NCI-H1105 (cell line): ENCODE measurements around the gene SPOUT1.
"Not testable (repeated sequence)": the region's sequence is repeated elsewhere in the genome, so short reads cannot be mapped to it uniquely, and the experiment has no call there.

Experiments
- DNase-seq: peaks from one replicate; lab custom pipeline; 2025; lab: John Stamatoyannopoulos, UW

SPOUT1 gene, protein sequence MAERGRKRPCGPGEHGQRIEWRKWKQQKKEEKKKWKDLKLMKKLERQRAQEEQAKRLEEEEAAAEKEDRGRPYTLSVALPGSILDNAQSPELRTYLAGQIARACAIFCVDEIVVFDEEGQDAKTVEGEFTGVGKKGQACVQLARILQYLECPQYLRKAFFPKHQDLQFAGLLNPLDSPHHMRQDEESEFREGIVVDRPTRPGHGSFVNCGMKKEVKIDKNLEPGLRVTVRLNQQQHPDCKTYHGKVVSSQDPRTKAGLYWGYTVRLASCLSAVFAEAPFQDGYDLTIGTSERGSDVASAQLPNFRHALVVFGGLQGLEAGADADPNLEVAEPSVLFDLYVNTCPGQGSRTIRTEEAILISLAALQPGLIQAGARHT

GRCh38 chr9:128829477-128830251 is at the start of gene SPOUT1:
Gene SPOUT1 (minus strand): TSS chr9:128829794. CDS start chr9:128829780, 14 bp downstream.
- DNase-seq: peak; percentile 83

- no peak for DNase-seq
Measured at GRCh38 chr9:128877852-128878251, 48.3 kb upstream of the SPOUT1 start.

DNA sequence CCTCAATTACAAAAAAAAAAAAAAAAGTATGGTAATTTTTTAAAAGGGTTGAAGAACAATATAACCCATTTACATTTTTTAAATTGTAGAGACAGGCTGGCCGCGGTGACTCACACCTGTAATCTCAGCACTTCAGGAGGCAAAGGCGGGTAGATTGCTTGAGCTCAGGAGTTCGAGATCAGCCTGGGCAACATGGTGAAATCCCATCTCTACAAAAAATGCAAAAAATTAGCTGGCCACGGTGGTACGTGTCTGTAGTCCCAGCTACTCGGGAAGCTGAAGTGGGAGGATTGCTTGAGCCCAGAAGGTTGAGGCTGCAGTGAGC is 41.3 kb upstream of the SPOUT1 start:
- not testable (repeated sequence) for DNase-seq

- no peak for DNase-seq
Measured at GRCh38 chr9:128870128-128870940, 40.7 kb upstream of the SPOUT1 start.

DNA sequence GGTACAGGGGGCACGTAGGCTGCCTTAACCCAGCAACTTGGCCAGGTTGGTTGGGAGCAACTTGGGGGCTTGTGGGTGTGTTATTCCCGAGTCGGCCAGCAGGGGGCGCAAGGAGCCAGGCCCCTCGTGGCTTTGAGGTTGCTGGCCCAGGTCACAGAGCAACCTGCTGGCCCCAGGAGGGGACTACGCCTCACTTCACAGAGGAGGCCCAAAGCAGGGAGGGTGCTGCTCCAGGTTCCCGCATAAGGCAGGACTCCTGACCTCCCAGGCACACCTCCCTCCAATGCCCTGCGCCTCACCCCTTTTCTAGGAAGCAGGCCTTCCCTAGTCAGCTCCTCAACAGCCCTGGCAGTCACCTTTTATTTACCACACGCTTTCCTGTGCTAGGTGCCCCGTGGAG is 34.1 kb upstream of the SPOUT1 start:
- peak; percentile 36 for DNase-seq

DNA sequence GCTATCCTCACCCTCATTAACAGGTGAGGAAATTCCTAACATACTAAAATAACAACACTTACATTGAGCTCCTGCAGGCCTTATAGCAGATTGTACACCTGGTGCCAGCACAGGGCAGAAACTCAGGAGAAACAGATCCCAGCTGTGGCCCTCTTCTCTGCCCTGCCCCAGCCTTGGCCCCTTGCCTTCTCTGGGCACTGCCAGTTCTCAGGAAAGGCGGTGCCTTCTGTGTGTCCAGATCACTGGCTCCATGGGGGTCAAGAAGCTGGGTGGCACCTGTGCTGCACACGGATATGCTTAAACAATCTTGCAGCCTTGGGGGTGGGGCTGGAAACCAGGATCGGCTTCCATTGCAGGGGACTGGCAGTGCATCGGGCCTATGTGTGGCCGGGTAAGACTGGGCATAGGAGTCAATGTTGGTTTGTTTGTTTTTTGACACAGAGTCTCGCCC is 32.8 kb upstream of the SPOUT1 start:
- no peak for DNase-seq

DNA sequence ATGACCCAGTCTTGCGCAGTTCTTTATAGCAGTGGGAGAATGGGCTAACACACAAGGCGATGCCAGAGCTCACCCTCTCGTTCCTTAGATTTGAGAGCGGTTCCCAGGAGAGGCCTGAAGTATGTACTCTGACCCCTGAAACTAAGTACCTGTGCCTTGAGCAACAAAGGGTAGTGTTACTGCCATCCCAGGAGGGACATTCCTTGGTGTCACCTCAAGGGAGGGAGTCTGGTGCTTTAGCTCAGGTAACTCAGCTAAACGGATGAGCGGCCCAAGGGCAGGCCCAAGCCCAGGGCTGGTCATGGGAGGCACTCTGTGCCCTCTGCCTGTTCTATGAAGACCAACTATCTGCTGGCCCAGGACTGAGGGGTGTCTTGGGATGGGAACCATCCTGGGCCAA is 31.9 kb upstream of the SPOUT1 start:
- no peak for DNase-seq

DNA sequence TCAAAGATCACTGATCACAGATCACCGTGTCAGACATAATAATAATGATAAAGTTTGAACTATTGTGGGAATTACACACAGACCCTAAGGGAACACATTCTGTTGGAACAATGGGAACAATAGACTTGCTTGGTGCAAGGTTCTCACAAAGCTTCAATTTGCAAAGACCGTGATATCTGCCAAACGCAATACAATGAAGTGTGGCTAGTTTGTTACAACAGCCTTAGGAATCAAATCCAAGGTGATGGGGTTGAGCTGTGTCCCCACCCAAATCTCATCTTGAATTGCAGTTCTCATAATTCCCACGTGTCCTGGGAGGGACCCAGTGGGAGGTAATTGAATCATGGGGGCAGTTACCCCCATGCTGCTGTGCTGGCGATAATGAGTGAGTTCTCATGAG is 31.3 kb upstream of the SPOUT1 start:
- DNase-seq: no peak

- DNase-seq: not testable (repeated sequence)
Measured at GRCh38 chr9:128858476-128858875, 28.9 kb upstream of the SPOUT1 start.

DNA sequence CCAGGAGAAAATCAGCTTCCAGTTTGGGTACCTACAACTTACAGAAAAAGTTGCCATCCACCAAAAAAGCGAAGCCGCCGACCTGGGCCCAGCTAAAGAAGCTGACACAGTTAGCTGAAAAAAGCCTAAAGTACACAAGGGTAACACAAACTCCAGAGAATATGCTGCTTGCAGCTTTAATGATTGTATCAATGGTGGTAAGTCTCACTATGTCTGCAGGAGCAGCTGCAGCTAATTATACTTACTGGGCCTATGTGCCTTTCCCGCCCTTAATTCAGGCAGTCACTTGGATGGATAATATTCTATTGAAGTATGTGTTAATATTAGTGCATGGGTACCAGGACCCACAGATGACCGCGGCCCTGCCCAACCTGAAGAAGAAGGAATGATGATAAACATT is 24.9 kb upstream of the SPOUT1 start:
- DNase-seq: not testable (repeated sequence)

GRCh38 chr9:128852646-128853045 is 23.1 kb upstream of the SPOUT1 start:
- DNase-seq: not testable (repeated sequence)

DNA sequence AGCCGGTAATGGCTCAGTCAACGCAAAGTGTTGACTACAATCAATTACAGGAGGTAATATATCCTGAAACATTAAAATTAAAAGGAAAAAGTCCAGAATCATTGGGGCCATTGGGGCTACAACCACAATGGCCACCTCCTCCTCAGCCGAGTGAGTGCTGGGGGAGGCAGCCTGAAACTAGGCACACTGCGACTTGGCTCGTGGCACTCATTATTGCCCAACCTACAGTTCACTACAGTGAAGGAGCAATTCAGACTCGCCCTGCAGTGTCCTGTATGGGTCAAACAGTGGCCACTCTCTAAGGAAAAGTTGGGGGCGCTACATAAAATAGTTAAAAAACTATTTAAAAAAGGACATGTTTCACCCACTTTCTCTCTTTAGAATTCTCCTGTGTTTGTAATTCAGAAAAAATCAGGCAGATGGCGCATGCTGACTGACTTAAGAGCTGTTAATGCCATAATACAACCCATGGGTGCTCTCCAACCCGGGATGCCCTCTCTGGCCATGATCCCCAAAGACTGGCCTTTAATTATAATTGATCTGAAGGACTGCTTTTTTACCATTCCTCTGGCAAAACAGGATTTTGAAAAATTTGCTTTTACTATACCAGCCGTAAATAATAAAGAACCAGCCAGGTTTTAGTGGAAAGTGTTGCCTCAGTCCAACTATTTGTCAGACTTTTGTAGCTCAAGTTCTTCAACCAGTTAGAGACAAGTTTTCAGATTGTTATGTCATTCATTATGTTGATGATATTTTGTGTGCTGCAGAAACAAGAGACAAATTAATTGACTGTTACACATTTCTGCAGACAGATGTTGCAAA is 22.4 kb upstream of the SPOUT1 start:
- DNase-seq: not testable (repeated sequence)

- not testable (repeated sequence) for DNase-seq
Measured at GRCh38 chr9:128851024-128851423, 21.4 kb upstream of the SPOUT1 start.

DNA sequence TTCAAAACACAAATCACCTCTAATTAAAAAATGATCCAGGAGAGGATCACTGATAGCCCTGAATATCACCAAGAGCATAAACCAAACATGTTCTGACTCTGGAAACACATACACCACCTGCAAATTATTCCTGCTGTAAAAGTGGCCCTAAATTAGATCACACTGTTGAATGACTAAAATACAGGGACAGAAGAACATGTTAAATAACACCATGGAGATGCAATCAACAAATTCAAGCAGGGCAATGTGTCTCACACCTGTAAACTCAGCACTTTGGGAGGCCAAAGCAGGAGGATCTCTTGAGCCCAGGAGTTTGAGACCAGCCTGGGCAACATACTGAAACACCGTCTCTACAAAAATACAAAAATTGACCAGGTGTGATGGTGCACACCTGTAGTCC is 18.2 kb upstream of the SPOUT1 start:
- DNase-seq: no peak

GRCh38 chr9:128846680-128847030 is 17.1 kb upstream of the SPOUT1 start:
- no peak for DNase-seq

DNA sequence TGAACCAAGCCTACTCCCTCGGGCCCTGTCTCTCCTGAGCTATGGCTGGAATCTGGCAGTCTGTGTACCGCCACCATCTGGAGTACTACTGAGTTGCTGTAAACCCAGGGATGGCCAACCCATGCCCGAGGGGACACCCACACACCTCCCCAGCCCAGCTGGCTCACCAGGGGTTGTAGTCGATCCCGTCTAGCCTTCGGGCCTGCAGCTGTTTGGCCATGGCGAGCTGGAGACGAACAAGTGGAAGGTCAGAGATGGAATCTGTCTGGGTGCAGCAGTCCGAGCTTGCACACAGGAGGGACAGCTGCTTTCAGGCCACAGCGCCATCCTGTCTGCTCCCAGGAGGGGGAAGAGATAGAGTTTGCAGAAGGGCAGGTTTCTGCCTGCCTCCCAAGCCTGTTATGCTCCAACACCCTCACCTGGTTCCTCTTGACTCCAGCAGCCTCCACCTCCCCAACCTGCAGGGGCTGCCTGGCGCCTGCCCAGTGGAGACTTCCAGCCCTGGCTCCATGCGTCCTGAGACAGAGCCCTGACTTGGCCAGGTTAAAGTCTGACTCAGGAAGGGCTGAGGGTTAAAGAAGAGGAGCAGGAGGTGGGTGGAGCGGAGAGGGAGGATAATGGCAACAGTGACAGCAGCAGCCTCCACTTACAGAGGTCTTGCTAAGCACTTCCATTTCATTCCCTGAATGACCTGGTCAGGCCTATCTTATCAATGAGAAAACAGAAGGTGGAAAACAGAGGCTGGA is 15.8 kb upstream of the SPOUT1 start:
- peak; percentile 86 for DNase-seq

- not testable (repeated sequence) for DNase-seq
Measured at GRCh38 chr9:128843171-128843570, 13.6 kb upstream of the SPOUT1 start.

DNA sequence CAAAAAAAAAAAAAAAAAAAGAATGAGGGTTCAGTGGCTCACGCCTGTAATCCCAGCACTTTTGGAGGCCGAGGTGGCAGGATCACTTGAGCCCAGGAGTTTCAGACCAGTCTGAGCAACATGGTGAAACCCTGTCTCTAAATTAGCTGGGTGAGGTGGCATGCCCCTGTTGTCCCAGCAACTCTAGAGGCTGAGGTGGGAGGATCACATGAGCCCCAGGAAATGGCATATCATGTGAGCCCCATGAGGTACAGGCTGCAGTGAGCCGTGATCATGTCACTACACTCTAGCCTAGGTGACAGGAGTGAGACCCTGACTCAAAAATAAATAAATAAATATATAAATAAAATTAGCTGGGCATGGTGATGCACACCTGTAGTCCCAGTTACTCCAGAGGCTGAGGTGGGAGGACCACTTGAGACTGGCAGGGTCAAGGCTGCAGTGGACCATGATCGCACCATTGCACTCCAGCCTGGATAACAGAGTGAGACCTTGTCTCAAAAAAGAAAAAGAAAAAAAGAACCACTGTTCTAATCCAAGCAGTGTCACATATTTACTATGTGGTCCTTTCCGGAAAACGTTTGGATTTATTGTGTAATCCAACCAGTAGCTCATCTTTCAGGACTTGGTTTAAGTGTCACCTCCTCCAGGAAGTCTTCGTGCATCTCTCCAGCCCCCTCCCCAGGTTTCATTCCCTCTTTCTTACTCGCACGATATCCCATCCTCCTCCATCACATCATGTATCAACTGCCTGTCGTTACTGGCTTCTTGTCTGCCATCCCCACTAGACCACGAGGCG is 12.3 kb upstream of the SPOUT1 start:
- no peak for DNase-seq

DNA sequence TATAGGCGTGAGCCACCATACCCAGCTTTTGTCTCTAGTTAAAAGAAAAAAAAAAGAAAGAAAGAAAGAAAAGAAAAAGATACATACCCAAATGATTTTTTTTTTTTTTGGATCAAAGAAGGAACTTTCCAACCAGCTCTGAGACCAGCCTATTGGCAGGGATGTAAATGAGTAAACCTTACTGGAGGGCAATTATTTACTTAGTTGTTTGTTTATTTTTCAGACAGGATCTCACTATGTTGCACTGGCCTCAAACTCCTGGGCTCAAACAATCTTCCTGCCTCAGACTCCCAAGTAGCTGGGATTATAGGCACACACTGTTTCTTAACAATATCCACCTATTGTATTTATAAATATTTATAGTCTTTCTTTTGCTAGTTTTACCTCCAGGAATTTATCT is 10.9 kb upstream of the SPOUT1 start:
- DNase-seq: no peak

- DNase-seq: no peak
Measured at GRCh38 chr9:128838338-128838737, 8.7 kb upstream of the SPOUT1 start.
